Neural progenitor cell (in vitro differentiated cells): ENCODE data around the gene FRRS1L.

Experiments used
- CTCF ChIP-seq: fragments of 200-600 bp; sonication (generic); IDR thresholded peaks from 2 replicates; pipeline ENCODE4 v1.5.1; 2017; ENCODE audit warnings: antibody characterized with exemption, mild to moderate bottlenecking
- EZH2 ChIP-seq: fragments of 200-600 bp; sonication (generic); IDR thresholded peaks from 2 replicates; pipeline ENCODE4 v1.6.1; 2017; ENCODE audit warnings: antibody characterized with exemption, mild to moderate bottlenecking, moderate library complexity

DNA sequence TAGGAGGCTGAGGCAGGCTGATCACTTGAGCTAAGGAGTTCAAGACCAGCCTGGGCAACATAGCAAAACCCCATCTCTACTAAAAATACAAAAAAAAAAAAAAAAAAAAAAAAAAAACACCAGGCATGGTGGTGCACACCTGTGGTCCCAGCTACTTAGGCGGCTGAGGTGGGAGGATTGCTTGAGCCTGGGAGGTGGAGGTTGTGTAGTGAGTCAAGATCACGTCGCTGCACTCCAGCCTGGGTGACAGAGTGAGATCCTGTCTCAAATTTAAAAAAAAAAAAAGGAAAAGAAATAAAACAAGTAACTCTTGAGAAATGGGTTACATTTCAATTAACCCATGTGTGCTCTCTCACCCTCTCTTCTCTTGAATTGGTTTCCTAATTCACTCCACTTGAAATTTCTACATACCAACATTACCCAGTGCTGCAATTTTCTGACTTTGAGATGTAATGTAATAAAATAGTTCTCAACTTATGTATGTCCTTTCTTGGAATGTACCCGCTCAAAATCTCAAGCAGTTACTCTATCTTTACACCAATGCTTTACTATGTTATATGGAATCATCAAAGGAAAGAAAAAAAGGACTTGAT is 83.1 kb downstream of the FRRS1L start:
- TF ChIP-seq CTCF, result no peak
- TF ChIP-seq EZH2, result no peak
